ENCODE data around the gene LRRC15. TPM values are rescaled to one million over a fixed set of nuclear protein-coding genes. Genes with fewer than 3 reads are reported as not detected.

LRRC15 gene
- total RNA-seq, 1 donor from 2014 or later = not detected

GRCh38 chr3:194337965-194338753 is 31.4 kb downstream of the LRRC15 start:
- no peak overlapping the region for H3K4me3 ChIP-seq (ENCODE audit: low read depth, low read length)
- no peak for DNase-seq (ENCODE audit: low read depth)
- no peak for TF ChIP-seq CTCF (conservative IDR thresholded peaks at IDR 0.05; ENCODE audit: low read depth, low read length)

- TF ChIP-seq CTCF (conservative IDR thresholded peaks at IDR 0.05; ENCODE audit: low read depth, low read length) = no peak
- DNase-seq (ENCODE audit: low read depth) = no peak
- no peak overlapping the region for H3K4me3 ChIP-seq (ENCODE audit: low read depth, low read length)
Measured at GRCh38 chr3:194336601-194337355, 32.8 kb downstream of the LRRC15 start.

GRCh38 chr3:194333981-194334320 is 35.6 kb downstream of the LRRC15 start:
- no peak for DNase-seq (ENCODE audit: low read depth)
- no peak for TF ChIP-seq CTCF (conservative IDR thresholded peaks at IDR 0.05; ENCODE audit: low read depth, low read length)
- no peak overlapping the region for H3K4me3 ChIP-seq (ENCODE audit: low read depth, low read length)

GRCh38 chr3:194333212-194333980 is 36.1 kb downstream of the LRRC15 start:
- peak; percentile 82 for TF ChIP-seq CTCF (conservative IDR thresholded peaks at IDR 0.05; ENCODE audit: low read depth, low read length)
- DNase-seq (ENCODE audit: low read depth) = no peak
- peak overlapping the region; percentile 59 for H3K4me3 ChIP-seq (ENCODE audit: low read depth, low read length)

GRCh38 chr3:194332858-194333211 is 36.7 kb downstream of the LRRC15 start:
- DNase-seq (ENCODE audit: low read depth) = no peak
- no peak for TF ChIP-seq CTCF (conservative IDR thresholded peaks at IDR 0.05; ENCODE audit: low read depth, low read length)
- H3K4me3 ChIP-seq (ENCODE audit: low read depth, low read length) = no peak overlapping the region

GRCh38 chr3:194330579-194330978 is 39.0 kb downstream of the LRRC15 start:
- no peak overlapping the region for H3K4me3 ChIP-seq (ENCODE audit: low read depth, low read length)
- no peak for DNase-seq (ENCODE audit: low read depth)
- no peak for TF ChIP-seq CTCF (conservative IDR thresholded peaks at IDR 0.05; ENCODE audit: low read depth, low read length)

All from epithelial cell of proximal tubule (primary cell).